IPS DF 6.9 (cell line): ENCODE data around the gene CHST7.

Source experiments
- DNase-seq: peaks from one replicate; pipeline ENCODE4 v3.0.0-alpha.2; 2013; ENCODE audit warnings: low read depth, low spot score
- H3K27ac ChIP-seq: one replicate; pipeline ENCODE4 v1.5.1; 2013; ENCODE audit warnings: low read length, control low read depth
- H3K27me3 ChIP-seq: 2 replicates; pipeline ENCODE4 v1.6.1; 2013; ENCODE audit warnings: mild to moderate bottlenecking, low read length; ENCODE audit not compliant: control insufficient read depth, insufficient read depth
- H3K36me3 ChIP-seq: 2 replicates; pipeline ENCODE4 v1.6.1; 2013; ENCODE audit warnings: low read length; ENCODE audit not compliant: control insufficient read depth, insufficient read depth
- H3K4me1 ChIP-seq: 2 replicates; pipeline ENCODE4 v1.6.1; 2013; ENCODE audit warnings: low read length; ENCODE audit not compliant: control insufficient read depth, insufficient read depth
- H3K4me3 ChIP-seq: 2 replicates; pipeline ENCODE4 v1.5.1; 2013; ENCODE audit warnings: mild to moderate bottlenecking, low read length
- H3K9me3 ChIP-seq: 2 replicates; pipeline ENCODE4 v1.6.1; 2013; ENCODE audit warnings: low read length, inconsistent platforms; ENCODE audit not compliant: control insufficient read depth, insufficient read depth
- WGBS: extraction: QIAGEN DNeasy Blood & Tissue Kit; methylation state at CpG from one replicate; pipeline ENCODE4 v1.1.7; 2013; ENCODE audit warnings: mixed read lengths, missing lambda C conversion rate; ENCODE audit not compliant: insufficient read length, insufficient coverage; 5-methylcytosine and 5-hydroxymethylcytosine counted together

The CHST7 gene

DNA sequence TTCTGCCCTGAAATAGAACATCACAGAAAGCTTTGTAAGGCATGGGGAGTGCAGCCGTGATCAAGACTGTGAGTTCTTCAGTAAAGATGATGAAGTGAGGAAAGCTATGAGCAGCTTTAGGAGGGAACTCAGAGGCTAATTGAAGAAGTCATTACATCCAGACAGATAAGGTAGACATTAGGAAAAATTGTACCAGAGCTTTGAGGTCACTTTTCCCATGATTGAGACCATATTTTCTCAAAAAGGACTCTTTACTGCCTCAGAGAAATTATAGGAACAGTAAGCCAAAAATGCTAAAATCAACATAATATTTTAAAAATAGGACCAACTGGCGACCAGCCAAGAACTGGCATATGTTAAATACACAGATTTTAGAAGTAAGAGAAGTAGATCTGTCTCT lies 11.2 kb downstream of the CHST7 start:
- Histone ChIP-seq H3K4me1 (peaks cover 7% of the 10 kb centered on the region), H3K9me3 (no peaks in the 10 kb centered on the region), H3K36me3 (no peaks in the 10 kb centered on the region), H3K27ac (no peak overlapping the region), H3K27me3 (no peaks in the 10 kb centered on the region), H3K4me3 (no peak overlapping the region)
- no CpG with 5 or more reads among the region's 2 CpGs for WGBS
- no peak for DNase-seq

GRCh38 chrX:46587158-46587557 lies 13.6 kb downstream of the CHST7 start:
- Histone ChIP-seq H3K4me3 (no peak overlapping the region), H3K36me3 (no peaks in the 10 kb centered on the region), H3K9me3 (no peaks in the 10 kb centered on the region), H3K27ac (no peak overlapping the region), H3K27me3 (no peaks in the 10 kb centered on the region), H3K4me1 (peaks cover 7% of the 10 kb centered on the region)
- DNase-seq = no peak
- no CpG with 5 or more reads among the region's 5 CpGs for WGBS

GRCh38 chrX:46587753-46588171 lies 14.2 kb downstream of the CHST7 start:
- Histone ChIP-seq H3K27me3 (no peaks in the 10 kb centered on the region), H3K4me3 (no peak overlapping the region), H3K9me3 (no peaks in the 10 kb centered on the region), H3K36me3 (no peaks in the 10 kb centered on the region), H3K4me1 (peaks cover 7% of the 10 kb centered on the region), H3K27ac (peak overlapping the region; percentile 69)
- no CpG with 5 or more reads among the region's 5 CpGs for WGBS
- no peak for DNase-seq

DNA sequence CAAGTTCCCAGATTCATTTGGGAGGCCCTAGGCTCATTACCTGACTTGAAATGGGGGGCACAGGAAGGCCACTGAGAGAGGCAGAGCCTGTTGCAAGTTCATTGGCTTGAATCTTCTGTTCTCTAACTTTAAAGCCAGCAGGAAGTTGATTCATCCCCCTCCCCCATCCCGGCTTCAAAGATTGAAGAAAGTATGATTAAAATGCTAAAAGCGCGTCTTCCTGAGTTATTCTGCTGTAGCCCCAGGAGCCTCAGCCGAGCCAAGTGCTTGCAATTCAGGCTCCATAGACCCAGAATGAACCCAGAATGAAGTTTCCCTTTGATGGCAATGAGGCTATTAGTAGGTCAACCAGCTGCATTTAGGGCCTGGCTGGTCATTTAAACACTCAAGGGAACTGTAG lies 14.7 kb downstream of the CHST7 start:
- Histone ChIP-seq H3K27me3 (no peaks in the 10 kb centered on the region), H3K27ac (peak overlapping the region; percentile 69), H3K4me3 (no peak overlapping the region), H3K4me1 (peaks cover 7% of the 10 kb centered on the region), H3K9me3 (no peaks in the 10 kb centered on the region), H3K36me3 (no peaks in the 10 kb centered on the region)
- no peak for DNase-seq
- no CpG with 5 or more reads among the region's 4 CpGs for WGBS

DNA sequence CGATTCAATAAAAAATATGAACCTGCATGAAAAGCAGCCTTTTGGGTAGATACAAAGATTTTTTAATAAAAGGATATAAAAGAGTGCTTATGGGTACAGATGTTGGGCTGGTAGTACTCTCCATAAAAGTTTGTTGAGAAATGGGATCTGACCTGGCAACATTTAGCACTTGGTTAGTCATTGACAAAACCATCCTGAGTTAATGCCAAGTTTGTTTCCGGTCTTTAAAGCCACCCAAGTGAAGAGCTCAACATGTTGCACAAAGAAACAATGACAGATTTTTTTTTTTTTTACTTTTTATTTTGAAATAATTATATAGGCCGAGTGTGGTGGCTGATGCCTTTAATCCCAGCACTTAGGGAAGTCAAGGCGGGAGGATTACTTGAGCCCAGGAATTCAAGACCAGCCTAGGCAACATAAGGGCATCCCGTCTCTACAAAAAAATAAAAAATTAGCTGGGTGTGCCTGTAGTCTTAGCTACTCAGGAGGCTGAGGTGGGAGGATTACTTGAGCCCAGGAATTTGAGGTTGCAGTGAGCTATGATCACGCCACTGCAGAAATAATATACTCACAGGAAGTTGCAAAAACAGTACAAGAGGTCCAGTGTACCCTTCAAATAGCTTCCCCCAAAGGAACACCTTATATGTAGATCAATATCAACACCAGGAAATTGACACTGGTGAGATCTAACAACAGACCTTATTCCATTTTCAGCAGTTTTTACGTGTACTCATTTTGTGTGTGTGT lies 16.6 kb downstream of the CHST7 start:
- DNase-seq = no peak
- Histone ChIP-seq H3K36me3 (no peaks in the 10 kb centered on the region), H3K4me3 (no peak overlapping the region), H3K27ac (no peak overlapping the region), H3K27me3 (no peaks in the 10 kb centered on the region), H3K4me1 (peaks cover 6% of the 10 kb centered on the region), H3K9me3 (no peaks in the 10 kb centered on the region)
- WGBS = no CpG with 5 or more reads among the region's 7 CpGs

- no peak for DNase-seq
- Histone ChIP-seq H3K27ac (no peak overlapping the region), H3K4me1 (no peaks in the 10 kb centered on the region), H3K36me3 (no peaks in the 10 kb centered on the region), H3K27me3 (no peaks in the 10 kb centered on the region), H3K4me3 (no peak overlapping the region), H3K9me3 (no peaks in the 10 kb centered on the region)
- WGBS = no CpG with 5 or more reads among the region's 1 CpG
These were observed 21.5 kb downstream of the CHST7 start for GRCh38 chrX:46595084-46595483.

GRCh38 chrX:46597208-46597607 lies 23.6 kb downstream of the CHST7 start:
- no CpG with 5 or more reads among the region's 8 CpGs for WGBS
- H3K27me3 ChIP-seq = no peaks in the 10 kb centered on the region
- H3K27ac ChIP-seq = no peak overlapping the region
- no peaks in the 10 kb centered on the region for H3K9me3 ChIP-seq
- H3K4me1 ChIP-seq = no peaks in the 10 kb centered on the region
- DNase-seq = no peak
- no peak overlapping the region for H3K4me3 ChIP-seq
- no peaks in the 10 kb centered on the region for H3K36me3 ChIP-seq

GRCh38 chrX:46597771-46598170 lies 24.2 kb downstream of the CHST7 start:
- DNase-seq = no peak
- H3K27me3 ChIP-seq = no peaks in the 10 kb centered on the region
- H3K4me1 ChIP-seq = no peaks in the 10 kb centered on the region
- H3K36me3 ChIP-seq = no peaks in the 10 kb centered on the region
- no peak overlapping the region for H3K27ac ChIP-seq
- no peaks in the 10 kb centered on the region for H3K9me3 ChIP-seq
- no peak overlapping the region for H3K4me3 ChIP-seq
- no CpG with 5 or more reads among the region's 6 CpGs for WGBS

- H3K4me1 ChIP-seq = no peaks in the 10 kb centered on the region
- H3K9me3 ChIP-seq = no peaks in the 10 kb centered on the region
- H3K4me3 ChIP-seq = no peak overlapping the region
- WGBS = no CpG with 5 or more reads among the region's 1 CpG
- no peaks in the 10 kb centered on the region for H3K36me3 ChIP-seq
- no peak overlapping the region for H3K27ac ChIP-seq
- no peaks in the 10 kb centered on the region for H3K27me3 ChIP-seq
- no peak for DNase-seq
These were observed 25.5 kb downstream of the CHST7 start for GRCh38 chrX:46599051-46599560.

- DNase-seq = no peak
- Histone ChIP-seq H3K4me3 (no peak overlapping the region), H3K4me1 (no peaks in the 10 kb centered on the region), H3K27ac (no peak overlapping the region), H3K9me3 (no peaks in the 10 kb centered on the region), H3K36me3 (no peaks in the 10 kb centered on the region), H3K27me3 (no peaks in the 10 kb centered on the region)
- no CpG with 5 or more reads among the region's 6 CpGs for WGBS
These were observed 27.7 kb downstream of the CHST7 start for GRCh38 chrX:46601283-46601682.
